ENCODE data around the gene VAT1L. TPM values are rescaled to one million over a fixed set of nuclear protein-coding genes. Genes with fewer than 3 reads are reported as not detected.

The VAT1L gene
- total and polyA plus RNA-seq, 2 experiments from 2014 or later: 11.0 to 24.4 TPM

GRCh38 chr16:77758046-77758445, 30.3 kb upstream of the VAT1L start (continued):
- no peak for TF ChIP-seq CTCF (conservative IDR thresholded peaks at IDR 0.05; ENCODE audit: low read depth in 2 of 2)
- TF ChIP-seq ZNF462 (CRISPR knock-in tag; IDR thresholded peaks at IDR 0.05): no peak

- no peak overlapping the region for H3K27ac Mint-ChIP-seq
- H3K4me1 Mint-ChIP-seq: no peaks in the 10 kb centered on the region
- Histone ChIP-seq H2AFZ (no peak overlapping the region), H3K36me3 (ENCODE audit: insufficient read depth) (no peaks in the 10 kb centered on the region), H3K4me3 (no peak overlapping the region), H3K9me2 (ENCODE audit: insufficient read depth) (no peaks in the 10 kb centered on the region), H3K4me1 (ENCODE audit: insufficient read depth) (no peaks in the 10 kb centered on the region), H3K79me2 (replicated peaks; ENCODE audit: insufficient read depth) (no peaks in the 10 kb centered on the region), H3K27ac (ENCODE audit: low read depth) (no peak overlapping the region), H3K4me2 (no peak overlapping the region), H3K27me3 (ENCODE audit: insufficient read depth) (no peaks in the 10 kb centered on the region), H3F3A (replicated peaks; ENCODE audit: low read depth) (no peaks in the 10 kb centered on the region), H4K20me1 (replicated peaks; ENCODE audit: insufficient read depth) (no peaks in the 10 kb centered on the region)
- peaks cover 3% of the 10 kb centered on the region; the same call in 1 of the 3 replicates for H3K9me3 Mint-ChIP-seq
- H3K36me3 Mint-ChIP-seq (ENCODE audit: low read depth): no peaks in the 10 kb centered on the region
- no peaks in the 10 kb centered on the region for H3K27me3 Mint-ChIP-seq (ENCODE audit: insufficient read depth, low read depth, poor library complexity)
- DNase-seq (ENCODE audit: low spot score) (no peak), ATAC-seq (no peak)
- TF ChIP-seq ZNF331 (CRISPR knock-in tag; IDR thresholded peaks at IDR 0.05; ENCODE audit: low read depth) (no peak), ETS1 (IDR thresholded peaks at IDR 0.05) (no peak), CREB1 (CRISPR knock-in tag; IDR thresholded peaks at IDR 0.05; ENCODE audit: low read depth) (no peak)
- no peak overlapping the region for H3K4me3 Mint-ChIP-seq
Measured at GRCh38 chr16:77758508-77758907, 29.9 kb upstream of the VAT1L start.

Data from GM23338 (cell line).